GM19023 (cell line): ENCODE data around the gene GABRG3.

Experiments used
- ATAC-seq: cut with Tn5 transposase; IDR thresholded peaks from one replicate; pipeline ENCODE4 v1.9.1; 2021; ENCODE audit warnings: mild to moderate bottlenecking, moderate library complexity; ENCODE audit not compliant: unreplicated experiment

The GABRG3 gene

DNA sequence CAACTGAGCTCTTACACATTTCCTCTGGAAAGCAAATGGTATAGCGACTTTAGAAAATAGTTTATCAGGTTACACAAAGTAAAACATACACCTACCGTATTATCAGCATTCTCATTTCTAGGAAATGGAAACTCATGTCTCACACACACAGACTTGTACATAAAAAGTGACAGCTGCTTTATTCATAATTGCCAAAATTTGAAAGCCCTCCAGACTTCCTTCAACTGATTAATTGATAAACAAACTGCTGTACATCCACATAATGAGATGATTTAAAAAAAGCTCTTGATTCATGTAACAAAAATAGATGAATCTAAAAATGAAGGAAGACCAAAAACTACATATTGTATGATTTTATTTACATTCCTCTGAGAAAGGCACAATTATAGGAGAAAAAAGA, 425.5 kb downstream of the GABRG3 start:
- no peak for ATAC-seq

GRCh38 chr15:27396996-27397395, 426.0 kb downstream of the GABRG3 start:
- ATAC-seq, result no peak

DNA sequence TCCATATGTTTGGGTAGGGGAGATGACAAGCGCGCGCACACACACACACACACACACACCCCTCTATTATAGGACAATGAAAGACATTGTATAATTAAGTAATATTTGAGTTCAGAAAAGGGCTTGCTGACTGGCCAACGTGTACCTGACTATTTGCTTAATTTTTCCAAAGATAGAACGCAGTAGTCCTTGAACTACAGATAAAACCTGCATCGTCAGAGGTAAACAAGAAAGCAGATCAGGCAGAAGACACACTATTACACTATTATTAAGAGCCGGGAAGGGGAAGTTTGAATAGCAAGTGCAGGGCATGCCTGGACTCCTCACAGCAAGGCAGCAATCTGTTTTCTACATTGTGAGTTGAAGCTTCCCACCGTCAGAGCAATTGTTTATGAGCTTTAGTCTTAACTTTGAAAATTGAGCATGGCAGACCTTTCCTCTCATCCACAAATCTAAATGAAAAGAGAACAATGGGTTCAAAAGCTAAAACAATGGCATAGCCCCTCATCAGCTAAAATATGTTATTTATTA, 427.7 kb downstream of the GABRG3 start:
- ATAC-seq, result no peak

- ATAC-seq, result no peak
Measured at GRCh38 chr15:27399241-27399640, 428.3 kb downstream of the GABRG3 start.

DNA sequence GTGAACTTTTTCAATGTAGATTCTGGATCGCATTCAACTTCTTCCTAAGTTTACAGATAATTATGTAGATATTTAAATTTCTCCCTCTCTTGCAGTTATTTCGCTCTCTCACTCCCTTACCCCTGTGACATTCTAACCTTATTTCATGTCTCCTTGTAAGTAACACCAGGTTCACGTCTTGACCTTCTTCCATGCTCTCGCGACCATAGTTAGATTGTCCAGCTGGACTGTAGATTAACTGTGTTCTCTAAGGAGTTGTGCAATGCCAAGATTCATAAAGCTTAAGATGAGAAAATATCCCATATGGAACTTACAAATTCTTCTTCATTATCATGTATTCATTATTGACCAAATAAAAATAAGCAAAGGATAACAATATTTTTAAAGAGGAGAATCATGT, 430.5 kb downstream of the GABRG3 start:
- ATAC-seq, result no peak

- ATAC-seq, result no peak
Measured at GRCh38 chr15:27408428-27408827, 437.4 kb downstream of the GABRG3 start.

DNA sequence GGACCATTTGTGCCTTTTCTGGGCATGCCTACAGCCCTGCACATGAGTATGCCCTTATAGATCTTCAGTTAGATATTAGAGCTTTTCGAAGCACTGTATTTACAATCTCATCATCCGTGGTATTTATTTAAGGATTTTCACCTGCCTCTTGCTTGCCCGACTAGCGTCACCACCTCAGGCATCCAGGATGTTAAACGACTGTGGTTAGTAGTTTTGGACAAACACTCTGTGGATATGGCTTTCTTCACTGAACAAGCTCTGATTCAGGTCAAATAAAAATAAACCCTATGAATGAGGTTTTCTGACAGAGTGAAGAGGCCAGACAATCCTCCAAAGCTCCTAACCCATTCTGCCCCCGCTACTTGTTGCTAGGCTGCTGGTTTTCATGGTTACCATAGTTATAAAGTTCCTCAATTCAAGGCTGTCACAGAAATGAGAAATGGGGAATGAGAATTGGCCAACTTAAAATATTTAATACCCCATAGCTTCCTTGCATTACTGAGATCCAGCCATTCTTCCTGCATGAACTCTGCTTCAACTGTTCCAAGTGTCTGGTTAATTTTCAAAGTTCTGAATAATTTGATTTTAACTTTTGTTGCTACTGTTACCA, 440.1 kb downstream of the GABRG3 start:
- no peak for ATAC-seq

GRCh38 chr15:27412415-27412814, 441.4 kb downstream of the GABRG3 start:
- ATAC-seq, result no peak

- ATAC-seq, result no peak
Measured at GRCh38 chr15:27414168-27414870, 443.3 kb downstream of the GABRG3 start.

DNA sequence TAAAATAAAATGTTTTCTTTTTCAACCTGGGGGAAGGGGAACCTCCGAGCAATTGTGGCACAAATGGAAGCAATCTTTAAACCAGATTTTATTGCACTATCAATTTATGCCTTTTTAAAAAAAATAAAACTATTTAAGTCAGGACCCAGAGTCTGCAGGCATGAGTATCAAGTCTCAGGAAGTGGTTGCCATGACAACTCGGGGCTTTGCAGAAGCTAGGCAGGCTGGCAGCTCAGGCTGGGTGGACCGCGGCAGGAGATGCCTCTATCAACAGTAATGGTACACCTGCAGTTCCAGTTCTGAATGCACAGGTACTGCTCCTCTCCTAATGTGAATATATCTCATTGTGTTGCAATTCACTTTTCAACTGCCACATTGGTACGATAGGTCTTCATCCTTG, 447.7 kb downstream of the GABRG3 start:
- ATAC-seq, result no peak

DNA sequence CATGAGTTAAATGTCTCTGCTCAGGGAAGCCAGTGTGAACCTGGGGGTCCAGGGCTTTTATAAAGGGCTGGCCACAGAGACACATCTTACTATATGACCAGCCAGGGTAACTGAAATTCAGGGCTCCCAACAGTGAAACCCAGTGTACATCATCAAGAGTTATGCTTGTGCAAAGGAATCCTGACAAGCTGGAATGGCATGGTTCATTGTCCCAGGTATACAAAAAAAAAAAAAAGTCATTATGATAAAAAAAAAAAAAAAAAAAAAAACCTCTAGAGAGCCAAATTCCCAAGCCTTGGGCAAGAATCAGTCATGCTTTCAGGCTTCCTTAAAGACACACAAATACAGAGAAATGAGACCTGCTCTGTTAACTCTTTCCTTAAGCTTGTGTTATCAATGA, 452.0 kb downstream of the GABRG3 start:
- no peak for ATAC-seq

GRCh38 chr15:27426805-27427204, 455.8 kb downstream of the GABRG3 start:
- no peak for ATAC-seq

DNA sequence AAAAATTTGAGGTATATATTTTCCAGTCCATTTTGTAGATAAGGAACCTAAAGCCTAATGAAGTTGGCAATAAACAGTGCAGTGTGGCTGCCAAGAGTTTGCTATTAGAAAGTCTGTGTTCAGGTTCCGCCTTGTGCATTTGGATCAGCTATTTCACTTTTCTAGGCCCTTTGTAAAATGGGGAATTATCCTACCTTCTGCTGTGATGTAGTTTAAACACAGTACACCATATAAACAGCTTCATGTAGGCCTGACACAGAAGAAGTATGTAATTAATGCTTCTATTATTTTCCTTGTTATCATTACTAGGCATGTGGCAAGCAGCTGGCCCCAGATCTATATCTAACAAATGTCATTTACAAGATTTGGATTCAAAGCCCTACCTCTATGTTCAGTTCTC, 456.3 kb downstream of the GABRG3 start:
- ATAC-seq, result no peak

GRCh38 chr15:27428151-27428550, 457.2 kb downstream of the GABRG3 start:
- no peak for ATAC-seq

DNA sequence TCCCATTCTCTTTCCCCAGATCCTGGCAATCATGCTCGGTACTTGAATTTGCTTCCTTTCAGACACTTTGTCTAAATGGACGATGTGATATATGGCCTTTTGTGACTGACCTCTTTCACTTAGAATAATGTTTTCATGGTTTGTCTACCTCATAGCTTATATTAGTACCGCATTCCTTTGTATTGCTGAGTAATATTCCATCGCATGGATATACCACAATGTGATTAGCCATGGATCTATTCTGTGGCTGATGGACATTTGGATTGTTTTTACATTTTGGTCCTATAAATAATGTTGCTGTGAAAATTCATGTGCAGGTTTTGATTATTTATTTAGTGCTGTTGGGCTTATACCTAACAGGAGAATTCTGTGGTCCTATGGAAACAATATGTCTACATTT, 458.6 kb downstream of the GABRG3 start:
- no peak for ATAC-seq

DNA sequence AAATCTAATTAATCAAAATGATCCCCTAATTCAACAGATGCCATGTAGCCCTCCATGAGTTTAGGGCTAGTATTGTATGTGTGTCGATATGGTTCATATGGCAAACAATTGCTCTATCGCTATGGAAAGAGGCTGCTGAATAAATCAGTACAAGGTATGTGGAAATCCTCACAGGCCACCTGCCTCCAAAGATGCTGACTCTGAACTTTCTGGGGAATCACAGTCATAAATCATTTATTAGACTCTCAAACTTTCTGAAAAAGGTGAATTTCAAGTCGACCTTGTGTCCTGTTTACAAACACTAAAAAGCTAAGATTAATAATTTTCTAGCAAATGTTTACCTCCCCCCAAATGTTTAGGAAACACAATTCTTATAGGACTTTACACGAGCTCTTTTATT, 462.6 kb downstream of the GABRG3 start:
- no peak for ATAC-seq

DNA sequence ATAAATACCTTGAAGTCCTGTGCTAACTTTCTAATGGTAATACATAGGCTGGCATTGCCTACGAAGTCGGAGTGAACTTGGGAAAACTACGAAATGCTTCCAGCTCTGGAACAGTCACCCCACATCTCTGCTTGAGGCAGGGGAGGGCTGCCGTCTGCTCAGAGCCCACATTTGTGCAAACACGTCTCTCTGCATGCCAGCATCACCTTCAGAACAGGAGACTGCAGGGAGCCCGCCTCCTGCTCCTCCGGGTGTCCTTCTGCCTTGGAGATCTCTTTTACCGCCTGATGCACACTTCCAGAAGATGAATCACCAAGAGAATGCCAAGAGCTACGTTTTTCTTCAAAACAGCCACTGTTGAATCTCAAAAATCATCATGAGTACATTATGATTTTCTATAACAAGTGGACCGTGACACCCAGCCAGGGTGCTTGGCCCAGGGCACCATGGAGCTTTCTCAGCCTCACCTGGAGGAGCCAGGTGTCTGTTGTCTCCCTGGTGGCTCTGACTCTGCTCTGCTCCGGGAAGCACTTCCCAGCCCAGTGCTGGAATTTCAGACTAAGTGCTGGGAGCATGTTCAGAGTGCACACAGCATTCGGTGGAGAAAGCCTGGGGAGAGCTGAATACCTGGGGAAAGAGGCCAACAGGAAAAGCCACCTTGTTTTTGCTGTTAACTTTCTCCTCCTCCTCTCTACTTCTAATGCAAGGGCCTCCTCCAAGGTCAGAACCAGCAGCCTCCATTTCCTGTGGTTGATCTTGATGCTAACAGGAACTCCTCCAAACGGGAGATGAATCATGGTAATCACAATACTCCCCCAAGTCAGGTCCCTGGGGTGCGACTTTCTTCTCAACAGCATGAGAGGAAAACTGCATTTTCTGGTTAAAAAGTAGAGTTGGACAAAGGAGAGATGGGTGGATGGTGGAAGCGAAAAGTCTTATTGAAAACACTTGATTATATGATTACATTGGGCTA, 467.7 kb downstream of the GABRG3 start:
- no peak for ATAC-seq

- no peak for ATAC-seq
Measured at GRCh38 chr15:27441120-27441519, 470.1 kb downstream of the GABRG3 start.

DNA sequence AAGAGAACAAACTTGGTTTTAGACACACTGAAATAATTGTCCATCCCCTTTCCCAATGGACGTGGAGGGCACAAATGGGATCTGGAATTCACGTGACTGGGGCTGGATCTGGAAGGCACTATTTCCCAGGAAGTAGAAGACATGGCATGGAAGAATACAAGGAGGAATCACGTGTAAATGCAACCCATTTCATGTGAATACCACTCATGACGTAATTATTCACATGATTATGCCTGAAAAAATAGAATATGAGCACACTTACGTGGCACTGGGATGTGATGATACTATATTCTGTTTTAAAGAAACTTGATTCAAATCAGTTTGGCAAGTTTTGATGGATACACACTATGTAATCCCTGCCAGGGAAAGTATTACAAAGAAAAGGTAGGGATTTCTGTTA, 477.3 kb downstream of the GABRG3 start:
- no peak for ATAC-seq

GRCh38 chr15:27448986-27449385, 478.0 kb downstream of the GABRG3 start:
- no peak for ATAC-seq

DNA sequence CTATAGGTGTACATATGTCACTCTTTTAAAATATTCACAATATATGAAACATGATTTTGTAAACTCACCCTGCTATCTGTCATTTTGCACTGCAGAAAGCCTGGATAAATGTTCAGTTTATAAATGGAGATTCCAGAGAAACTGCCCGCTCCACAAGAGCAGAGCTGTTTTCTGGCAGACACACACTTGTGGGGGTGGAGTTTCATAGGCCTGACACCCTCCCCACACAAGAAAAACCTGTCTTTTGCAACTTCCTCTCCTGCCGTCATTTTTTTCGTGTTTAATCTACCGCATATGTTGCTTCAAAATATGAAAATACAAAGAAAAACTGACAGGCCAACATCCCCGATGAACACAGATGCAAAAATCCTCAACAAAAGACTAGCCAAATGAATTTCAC, 479.0 kb downstream of the GABRG3 start:
- no peak for ATAC-seq
